ENCODE data around the gene MTHFD1L. TPM values are rescaled to one million over a fixed set of nuclear protein-coding genes. Genes with fewer than 3 reads are reported as not detected.

MTHFD1L gene
- polyA plus RNA-seq, 2 of the 4 experiments (the other 2 are of a cell fraction), result 27.2 to 63.2 TPM

- TF ChIP-seq CTCF (IDR thresholded peaks at IDR 0.05) (no peak), ATOH8 (CRISPR knock-in tag; IDR thresholded peaks at IDR 0.05; ENCODE audit: low read depth) (no peak), KDM1A (IDR thresholded peaks at IDR 0.05; ENCODE audit: low read depth) (no peak), ESRRA (IDR thresholded peaks at IDR 0.05; ENCODE audit: borderline replicate concordance, low read length) (no peak), KDM5A (IDR thresholded peaks at IDR 0.05) (no peak), NR3C1 (IDR thresholded peaks at IDR 0.05) (no peak), FOSL2 (IDR thresholded peaks at IDR 0.05) (no peak), FOSL2 (CRISPR knock-in tag; IDR thresholded peaks at IDR 0.05) (no peak), MAZ (IDR thresholded peaks at IDR 0.05; ENCODE audit: borderline replicate concordance, low read depth, low read length) (no peak), NFE2L2 (conservative IDR thresholded peaks at IDR 0.05; ENCODE audit: low read length) (no peak), RAD21 (conservative IDR thresholded peaks at IDR 0.05 in 1 of 2, IDR thresholded peaks at IDR 0.05 in 1 of 2) (no peak), RNF2 (IDR thresholded peaks at IDR 0.05; ENCODE audit: borderline replicate concordance, low read depth) (no peak), POLR2A (IDR thresholded peaks at IDR 0.05; ENCODE audit: low read length) (no peak), ZNF302 (CRISPR knock-in tag; IDR thresholded peaks at IDR 0.05) (no peak), HMGXB4 (CRISPR knock-in tag; IDR thresholded peaks at IDR 0.05; ENCODE audit: borderline replicate concordance) (no peak), CEBPB (IDR thresholded peaks at IDR 0.05) (no peak), GATA3 (IDR thresholded peaks at IDR 0.05; ENCODE audit: borderline replicate concordance) (no peak), EHMT2 (IDR thresholded peaks at IDR 0.05; ENCODE audit: low read depth) (no peak), RFX5 (IDR thresholded peaks at IDR 0.05) (no peak), RARB (CRISPR knock-in tag; IDR thresholded peaks at IDR 0.05) (no peak)
- TF ChIP-seq, protein P1, sequence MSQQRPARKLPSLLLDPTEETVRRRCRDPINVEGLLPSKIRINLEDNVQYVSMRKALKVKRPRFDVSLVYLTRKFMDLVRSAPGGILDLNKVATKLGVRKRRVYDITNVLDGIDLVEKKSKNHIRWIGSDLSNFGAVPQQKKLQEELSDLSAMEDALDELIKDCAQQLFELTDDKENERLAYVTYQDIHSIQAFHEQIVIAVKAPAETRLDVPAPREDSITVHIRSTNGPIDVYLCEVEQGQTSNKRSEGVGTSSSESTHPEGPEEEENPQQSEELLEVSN (IDR thresholded peaks at IDR 0.05; ENCODE audit: borderline replicate concordance, low read depth), result no peak
- Histone ChIP-seq H3K27ac (no peak overlapping the region), H3K4me3 (no peak overlapping the region), H3K4me1 (no peaks in the 10 kb centered on the region), H3K4me2 (no peak overlapping the region), H3K9me3 (no peaks in the 10 kb centered on the region)
- CTCF ChIA-PET, result interaction anchor here (1.2 kb wide), 1 partner anchor 356 kb away, joined by 5 read pairs; no protein-coding TSS in a partner anchor
- no peak; a peak in 1 of 6 replicates for ATAC-seq
- FAIRE-seq, result no peak
- WGBS (ENCODE audit: missing lambda C conversion rate), result 87% methylated on average over 8 of the region's 8 CpGs
- no peak for DNase-seq (ENCODE audit: low read depth in 1 of 2, low spot score in 1 of 2)
- POLR2A ChIA-PET, result no interaction called here
These were observed 102.4 kb downstream of the MTHFD1L start for GRCh38 chr6:150967910-150968309.

DNA sequence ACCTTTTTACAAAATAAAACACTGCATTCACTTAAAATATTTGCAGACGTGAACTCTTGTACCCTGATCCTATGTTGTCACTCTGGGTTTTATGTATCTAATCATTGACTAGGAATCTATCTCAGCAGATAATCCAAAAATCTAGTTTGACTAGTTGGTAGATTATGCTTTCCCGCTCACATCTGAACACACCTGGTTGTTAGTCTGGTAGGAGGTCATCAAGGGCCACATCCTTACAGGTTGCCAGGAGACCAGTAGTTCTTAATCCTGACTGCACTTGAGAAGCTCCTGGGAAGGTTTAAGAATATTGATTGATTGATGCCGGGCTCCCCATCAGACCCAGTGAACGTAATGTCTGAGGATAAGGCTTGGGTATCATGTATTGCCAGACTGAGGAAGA, 104.4 kb downstream of the MTHFD1L start:
- POLR2A ChIA-PET, result no interaction called here
- H3K27ac ChIP-seq, result no peak overlapping the region
- no peak for DNase-seq (ENCODE audit: low read depth in 1 of 2, low spot score in 1 of 2)
- H3K4me1 ChIP-seq, result no peaks in the 10 kb centered on the region
- no peak overlapping the region for H3K4me2 ChIP-seq
- TF ChIP-seq, protein P1 (IDR thresholded peaks at IDR 0.05; ENCODE audit: borderline replicate concordance, low read depth), result no peak
- TF ChIP-seq ATOH8 (CRISPR knock-in tag; IDR thresholded peaks at IDR 0.05; ENCODE audit: low read depth) (no peak), SMC3 (IDR thresholded peaks at IDR 0.05) (no peak), RARB (CRISPR knock-in tag; IDR thresholded peaks at IDR 0.05) (no peak), MAFK (IDR thresholded peaks at IDR 0.05; ENCODE audit: partially characterized antibody) (no peak), EHMT2 (IDR thresholded peaks at IDR 0.05; ENCODE audit: low read depth) (no peak), MYC (IDR thresholded peaks at IDR 0.05; ENCODE audit: borderline replicate concordance, low read length) (no peak), NR3C1 (IDR thresholded peaks at IDR 0.05) (no peak), FOSB (CRISPR knock-in tag; IDR thresholded peaks at IDR 0.05) (no peak), CEBPB (IDR thresholded peaks at IDR 0.05) (no peak), TP53 (CRISPR knock-in tag; IDR thresholded peaks at IDR 0.05) (no peak), POLR2AphosphoS2 (conservative IDR thresholded peaks at IDR 0.05; ENCODE audit: low read length) (no peak), SREBF2 (IDR thresholded peaks at IDR 0.05) (no peak)
- TF ChIP-seq, protein P2, sequence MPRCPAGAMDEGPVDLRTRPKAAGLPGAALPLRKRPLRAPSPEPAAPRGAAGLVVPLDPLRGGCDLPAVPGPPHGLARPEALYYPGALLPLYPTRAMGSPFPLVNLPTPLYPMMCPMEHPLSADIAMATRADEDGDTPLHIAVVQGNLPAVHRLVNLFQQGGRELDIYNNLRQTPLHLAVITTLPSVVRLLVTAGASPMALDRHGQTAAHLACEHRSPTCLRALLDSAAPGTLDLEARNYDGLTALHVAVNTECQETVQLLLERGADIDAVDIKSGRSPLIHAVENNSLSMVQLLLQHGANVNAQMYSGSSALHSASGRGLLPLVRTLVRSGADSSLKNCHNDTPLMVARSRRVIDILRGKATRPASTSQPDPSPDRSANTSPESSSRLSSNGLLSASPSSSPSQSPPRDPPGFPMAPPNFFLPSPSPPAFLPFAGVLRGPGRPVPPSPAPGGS (IDR thresholded peaks at IDR 0.05), result no peak
- FAIRE-seq, result no peak
- H3K9me3 ChIP-seq, result no peaks in the 10 kb centered on the region
- no peak overlapping the region for H3K4me3 ChIP-seq
- no peak for ATAC-seq
- 97% methylated on average over 4 of the region's 4 CpGs for WGBS (ENCODE audit: missing lambda C conversion rate)
- CTCF ChIA-PET, result interaction anchor here (1.0 kb wide), 1 partner anchor 16 kb away, joined by 3 read pairs; no protein-coding TSS in a partner anchor
